Measurements from ENCODE around the gene ANK3.
"Not testable (repeated sequence)": the region's sequence is repeated elsewhere in the genome, so short reads cannot be mapped to it uniquely, and the experiment has no call there.

Gene ANK3

DNA sequence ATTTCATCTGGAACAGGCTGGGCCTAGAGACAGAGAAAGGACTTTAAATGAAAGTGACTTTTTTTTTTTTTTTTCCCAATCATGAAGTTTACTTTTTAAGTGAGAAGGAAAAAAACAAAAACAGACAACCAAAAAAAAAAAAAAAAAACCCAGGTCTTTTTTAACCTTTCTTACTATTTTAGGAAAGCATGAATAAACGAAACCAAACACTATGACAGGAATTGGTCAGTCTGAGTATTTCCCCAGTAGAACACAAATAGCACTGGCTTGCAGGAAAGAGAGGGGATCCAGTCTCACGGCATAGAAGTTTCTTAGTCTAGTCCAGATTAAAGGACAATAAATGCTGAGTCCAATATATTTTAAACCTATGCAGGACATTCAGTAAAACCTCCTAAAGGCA lies 302.8 kb downstream of the ANK3 start:
- ATAC-seq (no peak), DNase-seq (no peak)

- ATAC-seq (no peak), DNase-seq (no peak)
These were observed 303.3 kb downstream of the ANK3 start for GRCh38 chr10:60086421-60086820.

GRCh38 chr10:60082744-60083344 lies 306.8 kb downstream of the ANK3 start:
- ATAC-seq (no peak), DNase-seq (no peak)

GRCh38 chr10:60082341-60082740 lies 307.3 kb downstream of the ANK3 start:
- no peak for DNase-seq
- ATAC-seq: no peak

DNA sequence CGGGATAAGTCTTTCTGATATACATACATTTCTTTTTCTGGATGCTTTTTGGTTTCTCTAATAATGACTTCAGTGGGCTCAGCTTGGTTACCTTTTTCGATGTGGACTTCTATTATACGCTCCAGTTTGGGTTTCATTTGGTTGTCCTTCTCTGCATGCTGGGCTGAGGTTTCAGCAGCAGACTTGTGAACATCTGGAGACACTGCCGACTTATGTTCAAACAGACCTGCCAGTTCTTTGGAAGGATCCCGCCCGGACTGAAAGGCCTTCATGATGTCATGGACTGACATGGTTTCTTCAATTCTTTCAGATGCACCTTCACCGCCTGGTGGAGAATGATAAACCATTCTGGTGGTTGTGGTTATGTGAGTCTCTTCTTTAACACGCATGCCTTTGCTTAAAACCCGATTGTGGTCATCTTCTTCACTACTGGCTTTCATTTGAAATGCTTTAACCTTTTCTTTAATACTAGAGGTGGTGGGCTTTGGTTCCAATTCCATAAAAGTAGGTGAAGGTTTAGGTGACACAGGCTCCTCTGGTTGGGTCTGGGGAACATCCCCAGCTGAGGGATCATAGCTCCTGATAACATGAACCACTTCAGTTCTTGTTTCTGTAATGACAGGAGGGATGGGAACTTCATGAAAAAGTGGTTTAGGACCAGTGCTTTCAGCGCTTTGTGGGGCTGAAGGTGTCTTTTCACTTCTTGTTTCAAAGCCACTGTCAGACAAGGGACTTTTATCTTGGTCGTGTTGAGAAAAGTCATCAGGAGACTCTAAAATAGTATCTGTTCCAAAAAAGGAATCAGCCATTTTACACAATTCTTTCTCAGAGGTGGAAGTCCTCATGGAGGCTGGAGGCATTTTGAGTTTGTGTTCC lies 315.7 kb downstream of the ANK3 start:
- no peak for DNase-seq

GRCh38 chr10:60073397-60073780 lies 316.3 kb downstream of the ANK3 start:
- no peak for ATAC-seq

More for the DNA sequence above, 315.7 kb downstream of the ANK3 start:
- ATAC-seq: no peak

DNA sequence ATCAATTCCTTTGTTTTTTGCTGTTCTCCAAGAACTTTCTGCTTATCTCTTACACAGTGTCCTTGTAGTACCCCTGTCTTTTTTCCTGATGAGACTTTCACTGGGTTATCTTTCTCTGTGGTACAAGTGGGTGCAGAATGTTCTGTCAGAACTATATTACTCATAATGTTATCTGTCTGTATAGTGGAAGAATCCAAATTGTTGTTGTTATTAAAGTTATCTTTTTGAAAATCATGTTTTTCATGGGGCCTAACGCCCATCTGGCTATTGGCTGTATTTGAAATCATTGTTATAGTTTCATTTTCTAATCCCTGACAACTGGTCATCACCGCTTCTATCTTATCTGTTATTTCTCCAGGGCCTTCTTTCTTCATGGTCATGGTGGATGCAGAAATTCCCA lies 320.4 kb downstream of the ANK3 start:
- ATAC-seq: no peak
- no peak for DNase-seq

More at GRCh38 chr10:60073397-60073780, 316.3 kb downstream of the ANK3 start:
- DNase-seq: no peak

- ATAC-seq: no peak
- DNase-seq: no peak
These were observed 339.3 kb downstream of the ANK3 start for GRCh38 chr10:60050366-60050765.

GRCh38 chr10:60048091-60048501 lies 341.6 kb downstream of the ANK3 start:
- ATAC-seq (no peak), DNase-seq (no peak)

DNA sequence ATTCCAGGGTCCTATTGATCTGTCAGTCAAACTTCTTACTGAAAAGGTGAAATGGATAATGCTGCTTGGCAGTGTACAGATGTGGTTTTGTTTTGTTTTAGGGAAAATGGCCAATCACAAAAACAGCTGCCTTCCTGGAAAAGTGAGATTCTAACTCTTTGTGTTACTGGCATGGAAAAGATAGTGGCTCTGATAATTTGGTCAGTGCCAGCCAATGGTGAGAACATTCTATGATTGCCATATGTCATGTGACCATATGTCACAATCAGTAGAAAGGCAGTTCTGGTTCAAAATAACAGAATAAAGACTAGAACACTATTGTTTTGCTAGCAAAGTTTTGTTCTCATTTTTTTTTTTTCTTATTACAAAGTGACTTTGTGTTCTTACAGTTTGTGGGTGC lies 344.1 kb downstream of the ANK3 start:
- no peak for DNase-seq
- no peak for ATAC-seq

GRCh38 chr10:60044971-60045370 lies 344.7 kb downstream of the ANK3 start:
- DNase-seq: no peak
- ATAC-seq: no peak

- ATAC-seq: no peak
These were observed 345.4 kb downstream of the ANK3 start for GRCh38 chr10:60044242-60044641.

DNA sequence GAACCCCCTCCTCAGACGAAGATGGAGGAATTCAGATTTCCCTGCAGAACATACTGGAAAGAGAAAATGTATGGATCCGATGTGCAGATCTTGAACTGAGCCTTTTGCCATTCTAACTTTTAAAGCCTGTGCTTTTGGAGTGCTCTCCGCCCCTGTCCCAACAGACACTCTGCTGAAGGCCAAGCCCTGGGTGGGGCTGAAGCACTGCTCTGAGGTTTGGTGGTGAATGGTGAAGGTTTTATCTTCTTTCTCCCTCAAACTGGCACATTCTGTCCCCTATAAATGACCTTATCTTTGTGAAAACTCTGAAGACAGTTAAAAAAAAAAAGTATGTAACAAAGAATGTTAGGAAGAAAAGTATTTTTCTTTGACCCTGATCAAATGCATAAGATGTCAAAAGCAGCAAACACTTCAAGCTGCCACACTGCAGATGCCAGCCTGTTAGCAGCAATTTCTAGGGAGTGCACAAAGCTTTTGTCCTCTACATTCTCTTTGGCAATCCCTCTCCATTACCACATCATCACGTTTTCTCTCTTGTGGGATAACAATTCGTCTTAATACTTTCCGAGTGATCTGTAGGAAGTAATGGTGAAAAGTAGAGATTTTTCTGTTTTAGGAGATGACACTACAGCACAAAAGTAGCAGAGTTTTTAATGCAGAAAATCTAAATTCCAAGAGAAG lies 346.0 kb downstream of the ANK3 start:
- DNase-seq: no peak
- ATAC-seq: no peak

More at GRCh38 chr10:60044242-60044641, 345.4 kb downstream of the ANK3 start:
- no peak for DNase-seq

DNA sequence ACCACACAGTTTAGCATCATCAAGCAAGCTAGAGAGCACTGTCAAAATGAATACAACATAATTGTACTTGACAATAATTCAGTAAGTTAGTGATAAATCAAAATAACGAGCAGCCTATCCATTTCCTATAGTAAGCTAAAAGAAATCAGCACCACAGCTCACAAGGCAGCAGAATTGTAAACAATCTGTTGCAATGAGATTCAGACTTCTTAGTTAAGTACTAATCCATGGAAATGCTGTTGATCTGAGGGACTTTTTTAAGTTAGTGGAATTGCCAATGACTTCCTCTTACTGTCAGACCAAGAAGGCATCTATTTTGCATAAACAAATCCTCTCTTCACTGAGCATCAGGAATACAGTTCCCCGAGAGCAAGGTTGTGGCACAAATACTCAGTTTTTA lies 346.8 kb downstream of the ANK3 start:
- no peak for DNase-seq
- ATAC-seq: no peak

- DNase-seq: no peak
- ATAC-seq: no peak
These were observed 347.4 kb downstream of the ANK3 start for GRCh38 chr10:60042262-60042661.

- DNase-seq (no peak), ATAC-seq (no peak)
These were observed 348.1 kb downstream of the ANK3 start for GRCh38 chr10:60041489-60042133.

DNA sequence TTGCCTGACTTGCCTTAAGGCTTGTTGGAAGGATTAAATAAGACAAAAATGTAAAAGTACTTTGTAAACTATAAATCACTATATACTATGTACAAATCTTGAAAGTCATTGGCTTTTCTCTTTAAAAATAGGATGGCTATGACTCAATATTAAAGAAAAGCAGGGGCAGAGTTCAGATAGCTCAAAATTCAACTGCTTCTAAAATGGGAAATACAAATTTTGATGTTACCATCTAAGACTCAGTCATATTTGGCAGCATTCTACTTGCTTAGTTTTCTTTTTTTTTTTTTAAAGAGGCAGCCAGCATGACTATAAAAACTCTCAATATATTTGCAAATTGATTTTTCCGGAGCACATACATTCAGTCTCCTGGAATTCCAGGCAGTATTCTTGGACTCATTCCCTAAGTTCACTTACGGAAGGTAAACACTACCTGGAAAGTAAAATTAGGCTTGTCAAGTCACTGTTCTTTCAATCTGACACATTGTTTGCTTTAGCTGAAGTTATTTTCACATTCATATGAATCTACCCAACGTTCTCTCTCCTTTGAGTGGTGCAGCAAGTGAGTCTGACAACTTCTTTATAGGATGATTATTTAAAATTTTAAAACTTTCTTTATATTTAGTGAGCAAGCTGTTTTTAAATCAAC lies 349.5 kb downstream of the ANK3 start:
- no peak for DNase-seq
- no peak for ATAC-seq

- DNase-seq: no peak
- no peak for ATAC-seq
These were observed 353.7 kb downstream of the ANK3 start for GRCh38 chr10:60035984-60036383.

- ATAC-seq, DNase-seq: not testable (repeated sequence)
These were observed 354.3 kb downstream of the ANK3 start for GRCh38 chr10:60035375-60035774.

GRCh38 chr10:60032723-60033122 lies 357.0 kb downstream of the ANK3 start:
- ATAC-seq (peak; percentile 77), DNase-seq (peak; percentile 51)

- DNase-seq (no peak), ATAC-seq (no peak)
These were observed 358.0 kb downstream of the ANK3 start for GRCh38 chr10:60031664-60032063.

- DNase-seq (no peak), ATAC-seq (no peak)
These were observed 358.5 kb downstream of the ANK3 start for GRCh38 chr10:60031183-60031582.
